GM12878 (cell line): Measurements from ENCODE around the gene AMBRA1. TPM values are rescaled to one million over a fixed set of nuclear protein-coding genes. Genes with fewer than 3 reads are reported as not detected.

Experiments
- ATAC-seq: fragments of 200-7000 bp; cut with Tn5 transposase; 3 replicates; pipeline ENCODE4 v1.9.1; 2020; ENCODE audit warnings: mild to moderate bottlenecking, moderate library complexity
- BruUV-seq: library from RNA; stranded (reverse); fragments of 400-500 nt; replicated peaks from 2 replicates; lab custom pipeline; 2021; lab: Mats Ljungman, UMichigan
- CTCF ChIA-PET: fragments of 300-600 bp; sonication (Branson Sonifier 250); formaldehyde crosslinking; extraction: SDS; loops from one replicate; lab custom pipeline; 2021; ENCODE audit warnings: inconsistent platforms; lab: Yijun Ruan, JAX
- POLR2A ChIA-PET: fragments of 350-600 bp; formaldehyde crosslinking; extraction: SDS; loops from one replicate; lab custom pipeline; 2021; ENCODE audit warnings: inconsistent platforms; lab: Charles Lee
- RAD21 ChIA-PET: fragments of 300-600 bp; sonication (Branson Sonifier 250); formaldehyde crosslinking; loops from one replicate; lab custom pipeline; 2023; ENCODE audit warnings: antibody characterized with exemption; ENCODE audit not compliant: unreplicated experiment; lab: Charles Lee
- SMC1A ChIA-PET: fragments of 300-600 bp; sonication (Branson Sonifier 250); formaldehyde crosslinking; loops from one replicate; lab custom pipeline; 2023; ENCODE audit not compliant: unreplicated experiment, uncharacterized antibody; lab: Charles Lee
- DNase-seq: peaks from one replicate; pipeline ENCODE4 v3.0.0-alpha.2; 2011; ENCODE audit warnings: low read depth, low spot score
- FAIRE-seq: peaks from 3 replicates; lab custom pipeline; 2011; peaks lifted over from hg19 to GRCh38; lab: Jason Lieb, UNC
- H2AFZ ChIP-seq: 2 replicates; pipeline ENCODE4 v1.6.0; 2011; ENCODE audit warnings: low read depth, low read length, control low read depth; ENCODE audit not compliant: control insufficient read depth
- H3K27ac ChIP-seq: 2 replicates; pipeline ENCODE4 v1.5.1; 2011; ENCODE audit warnings: control low read depth; ENCODE audit not compliant: control insufficient read depth, insufficient read depth
- H3K27me3 ChIP-seq, 2 experiments: replicated peaks in 1 of 2; 2 replicates each; pipeline versions ENCODE4 v1.6.0 to v1.6.1; 2011; ENCODE audit warnings: low read length in 1 of 2; ENCODE audit not compliant: control insufficient read depth in 2 of 2, insufficient read depth in 2 of 2
- H3K36me3 ChIP-seq, 2 experiments: 2 replicates each; pipeline ENCODE4 v1.5.1; 2011; ENCODE audit warnings: low read length in 1 of 2; ENCODE audit not compliant: control insufficient read depth in 2 of 2, insufficient read depth in 2 of 2
- H3K4me1 ChIP-seq: 2 replicates; pipeline ENCODE4 v1.6.1; 2011; ENCODE audit warnings: mild to moderate bottlenecking, low read length, moderate library complexity, mixed read lengths; ENCODE audit not compliant: control insufficient read depth, insufficient read depth
- H3K4me2 ChIP-seq: 2 replicates; pipeline ENCODE4 v1.6.0; 2011; ENCODE audit warnings: control low read depth; ENCODE audit not compliant: control insufficient read depth, insufficient read depth
- H3K4me3 ChIP-seq: fragments of 200-600 bp; sonication (generic); 2 replicates; pipeline ENCODE4 v1.5.1; 2016
- H3K79me2 ChIP-seq: 2 replicates; pipeline ENCODE4 v1.6.0; 2011; ENCODE audit warnings: low read length; ENCODE audit not compliant: control insufficient read depth, insufficient read depth
- H3K9ac ChIP-seq: 2 replicates; pipeline ENCODE4 v1.8.0; 2011; ENCODE audit warnings: low read length, control low read depth, mixed read lengths; ENCODE audit not compliant: control insufficient read depth, insufficient read depth
- H3K9me3 ChIP-seq: replicated peaks from 3 replicates; pipeline ENCODE4 v1.5.1; 2011; ENCODE audit warnings: mild to moderate bottlenecking, low read length; ENCODE audit not compliant: control insufficient read depth, insufficient read depth
- H4K20me1 ChIP-seq: 2 replicates; pipeline ENCODE4 v1.6.0; 2011; ENCODE audit not compliant: control insufficient read depth, insufficient read depth
- ATF7 ChIP-seq: fragments of 450-650 bp; IDR thresholded peaks from 2 replicates; pipeline ENCODE4 v1.6.1; 2016; ENCODE audit warnings: low read depth, mild to moderate bottlenecking
- BHLHE40 ChIP-seq, 2 experiments: fragments of 450-650 bp in 1 of 2; IDR thresholded peaks; 2 replicates each; pipeline ENCODE4 v1.6.1; 2011 to 2017; ENCODE audit warnings: low read depth in 2 of 2, borderline replicate concordance in 1 of 2, improper control_type of control experiment in 1 of 2, low read length in 1 of 2, mild to moderate bottlenecking in 1 of 2
- NFYB ChIP-seq: IDR thresholded peaks from 2 replicates; pipeline ENCODE4 v1.6.1; 2011; ENCODE audit warnings: low read depth, mild to moderate bottlenecking, low read length, improper control_type of control experiment, moderate library complexity; ENCODE audit not compliant: insufficient read depth
- PRDM15 ChIP-seq: fragments of 450-650 bp; formaldehyde crosslinking; IDR thresholded peaks from 2 replicates; pipeline ENCODE4 v1.4.0; 2020; ENCODE audit warnings: mild to moderate bottlenecking, moderate library complexity
- SKIL ChIP-seq: fragments of 450-650 bp; IDR thresholded peaks from 2 replicates; pipeline ENCODE4 v1.6.1; 2017; ENCODE audit warnings: mild to moderate bottlenecking, low read depth, inconsistent platforms; ENCODE audit not compliant: poor library complexity, severe bottlenecking
- TBL1XR1 ChIP-seq: IDR thresholded peaks from 2 replicates; pipeline ENCODE4 v1.6.1; 2012; ENCODE audit warnings: low read depth, low read length, improper control_type of control experiment
- ZBTB11 ChIP-seq: fragments of 450-650 bp; formaldehyde crosslinking; IDR thresholded peaks from 2 replicates; pipeline ENCODE4 v1.5.0; 2022; ENCODE audit warnings: mild to moderate bottlenecking, missing genetic modification characterization
- WGBS: methylation state at CpG from one replicate; pipeline ENCODE4 v1.1.6; 2016; ENCODE audit warnings: low lambda C conversion rate; ENCODE audit not compliant: insufficient replicate concordance, insufficient coverage; ENCODE audit errors: missing lambda C conversion rate; 5-methylcytosine and 5-hydroxymethylcytosine counted together
- in situ Hi-C: fragments of 300-500 bp; cut with MboI; formaldehyde crosslinking; loops from 9 replicates; pipeline ENCODE4 v1.14.3; 2018; ENCODE audit warnings: mixed read lengths
- intact Hi-C: fragments of 100-400 bp; cut with micrococcal nuclease; formaldehyde crosslinking; loops from one replicate; pipeline ENCODE4 v1.14.2; 2022; ENCODE audit not compliant: unreplicated experiment
- polyA plus RNA-seq, 11 experiments: library from polyadenylated mRNA; depleted of rRNA in 4 of 11; unstranded in 6 of 11; stranded (reverse) in 5 of 11; fragments of >200 nt; fragmentation: Nextera tagmentation in 4 of 11; fragmentation: Illumina TruSeq in 1 of 11; extraction: Ambion mirVana in 4 of 11; extraction: Trizol in 1 of 11; gene quantifications; 1 replicate in 1 of 11; 2 replicates in 10 of 11; pipeline versions ENCODE4 v1.2.1 to v1.2.3, GENCODE V29; 2011 to 2016; ENCODE audit warnings: inconsistent platforms in 2 of 11, missing spikeins in 2 of 11, low read depth in 1 of 11
- total RNA-seq, 4 experiments: library from RNA; depleted of rRNA in 3 of 4; stranded (reverse); fragments of >200 nt in 3 of 4; fragmentation: Illumina TruSeq in 1 of 4; extraction: Trizol in 1 of 4; gene quantifications; 2 replicates each; pipeline versions ENCODE4 v1.2.1 to v1.2.3, GENCODE V29; 2013 to 2021
- TF ChIP-seq, protein P1 (sequence below): fragments of 450-650 bp; IDR thresholded peaks from 2 replicates; pipeline ENCODE4 v1.6.1; 2017; ENCODE audit warnings: borderline replicate concordance
- TF ChIP-seq, protein P2 (sequence below): IDR thresholded peaks from 2 replicates; pipeline ENCODE4 v1.6.1; 2011; ENCODE audit warnings: borderline replicate concordance, low read depth, mild to moderate bottlenecking, moderate library complexity, mixed read lengths, low read length; ENCODE audit not compliant: insufficient read depth; ENCODE audit errors: extremely low read length

Gene AMBRA1
- total and polyA plus RNA-seq, 10 of the 15 experiments (the other 5 are each of a cell fraction or from before 2014, with no cell fraction given) = 0.57 to 34.3 (median 13.7) TPM

GRCh38 chr11:46570790-46571398 is 22.9 kb downstream of the AMBRA1 start:
- Histone ChIP-seq H3K4me1 (peaks cover 8% of the 10 kb centered on the region), H4K20me1 (no peaks in the 10 kb centered on the region), H3K36me3 (no peaks in the 10 kb centered on the region; a peak in 3 of 4 replicates), H3K9me3 (no peaks in the 10 kb centered on the region; the same call in 2 of the 3 replicates), H3K4me3 (no peak overlapping the region), H2AFZ (no peak overlapping the region), H3K27ac (no peak overlapping the region), H3K79me2 (peaks cover 32% of the 10 kb centered on the region), H3K4me2 (no peak overlapping the region), H3K27me3 (no peaks in the 10 kb centered on the region), H3K9ac (no peak overlapping the region)
- ChIA-PET RAD21 (interaction anchor here (0.8 to 2.9 kb wide), 4 partner anchors 9 to 41 kb away, joined by 3 to 13 read pairs (median 4); partner anchors contain the start of gene AMBRA1), POLR2A (interaction anchor here (0.6 to 0.9 kb wide), 2 partner anchors 20 to 35 kb away, joined by 3 to 5 read pairs; no protein-coding TSS in a partner anchor), CTCF (interaction anchor here (1.2 to 2.8 kb wide), 6 partner anchors 9 to 48 kb away, joined by 3 to 9 read pairs (median 6); partner anchors contain the start of genes ATG13 and HARBI1), SMC1A (interaction anchor here (1.4 to 2.7 kb wide), 6 partner anchors 11 to 41 kb away, joined by 3 to 30 read pairs (median 6); partner anchors contain the start of gene AMBRA1)
- 91% methylated on average over 2 of the region's 2 CpGs for WGBS
- no peak for DNase-seq
- TSS peak; percentile 29 for BruUV-seq
- in situ Hi-C loops = no loop called here
- intact Hi-C loops = no loop called here
- peak; percentile 48 for ATAC-seq
- peak; percentile 59 for FAIRE-seq
- TF ChIP-seq ZBTB11 (CRISPR knock-in tag) = no peak
- TF ChIP-seq, protein P1, sequence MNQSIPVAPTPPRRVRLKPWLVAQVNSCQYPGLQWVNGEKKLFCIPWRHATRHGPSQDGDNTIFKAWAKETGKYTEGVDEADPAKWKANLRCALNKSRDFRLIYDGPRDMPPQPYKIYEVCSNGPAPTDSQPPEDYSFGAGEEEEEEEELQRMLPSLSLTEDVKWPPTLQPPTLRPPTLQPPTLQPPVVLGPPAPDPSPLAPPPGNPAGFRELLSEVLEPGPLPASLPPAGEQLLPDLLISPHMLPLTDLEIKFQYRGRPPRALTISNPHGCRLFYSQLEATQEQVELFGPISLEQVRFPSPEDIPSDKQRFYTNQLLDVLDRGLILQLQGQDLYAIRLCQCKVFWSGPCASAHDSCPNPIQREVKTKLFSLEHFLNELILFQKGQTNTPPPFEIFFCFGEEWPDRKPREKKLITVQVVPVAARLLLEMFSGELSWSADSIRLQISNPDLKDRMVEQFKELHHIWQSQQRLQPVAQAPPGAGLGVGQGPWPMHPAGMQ = no peak
- no peak for TF ChIP-seq ATF7
- TF ChIP-seq, protein P2, sequence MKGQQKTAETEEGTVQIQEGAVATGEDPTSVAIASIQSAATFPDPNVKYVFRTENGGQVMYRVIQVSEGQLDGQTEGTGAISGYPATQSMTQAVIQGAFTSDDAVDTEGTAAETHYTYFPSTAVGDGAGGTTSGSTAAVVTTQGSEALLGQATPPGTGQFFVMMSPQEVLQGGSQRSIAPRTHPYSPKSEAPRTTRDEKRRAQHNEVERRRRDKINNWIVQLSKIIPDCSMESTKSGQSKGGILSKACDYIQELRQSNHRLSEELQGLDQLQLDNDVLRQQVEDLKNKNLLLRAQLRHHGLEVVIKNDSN = no peak
- no peak for TF ChIP-seq TBL1XR1
- TF ChIP-seq BHLHE40 (IDR thresholded peaks at IDR 0.05; ENCODE audit: borderline replicate concordance in 1 of 2, low read depth in 2 of 2, low read length in 1 of 2) = no peak
- TF ChIP-seq NFYB = no peak
- TF ChIP-seq SKIL = no peak
- TF ChIP-seq PRDM15 = no peak
